Osteoblast (primary cell): ENCODE data around the gene CYP4V2. TPM values are rescaled to one million over a fixed set of nuclear protein-coding genes. Genes with fewer than 3 reads are reported as not detected.

Source experiments
- DNase-seq: peaks from one replicate; pipeline ENCODE4 v3.0.0; 2011; ENCODE audit warnings: low spot score, mixed read lengths; ENCODE audit not compliant: insufficient read length; ENCODE audit errors: missing footprints
- H2AFZ ChIP-seq: 2 replicates; pipeline ENCODE4 v1.6.0; 2011; ENCODE audit warnings: mild to moderate bottlenecking, low read length
- H3K27ac ChIP-seq: 2 replicates; pipeline ENCODE4 v1.5.1; 2011; ENCODE audit warnings: mild to moderate bottlenecking, low read depth, low read length, moderate library complexity
- H3K27me3 ChIP-seq: 2 replicates; pipeline ENCODE4 v1.6.0; 2012; ENCODE audit warnings: mild to moderate bottlenecking, control low read depth, inconsistent platforms, low read length, moderate library complexity; ENCODE audit not compliant: insufficient read depth
- H3K36me3 ChIP-seq: 2 replicates; pipeline ENCODE4 v1.5.1; 2011; ENCODE audit warnings: mild to moderate bottlenecking, low read length, control low read depth, moderate library complexity; ENCODE audit not compliant: insufficient read depth
- H3K4me1 ChIP-seq: 2 replicates; pipeline ENCODE4 v1.5.1; 2011; ENCODE audit warnings: mild to moderate bottlenecking, low read length, control low read depth, moderate library complexity; ENCODE audit not compliant: insufficient read depth
- H3K4me2 ChIP-seq: 2 replicates; pipeline ENCODE4 v1.6.0; 2011; ENCODE audit warnings: mild to moderate bottlenecking, low read length; ENCODE audit not compliant: insufficient read depth
- H3K4me3 ChIP-seq: fragments of 200-600 bp; sonication (generic); 3 replicates; pipeline ENCODE4 v1.5.1; 2012; ENCODE audit warnings: mild to moderate bottlenecking, low read length, inconsistent platforms; ENCODE audit not compliant: insufficient read depth
- H3K79me2 ChIP-seq: 2 replicates; pipeline ENCODE4 v1.6.0; 2012; ENCODE audit warnings: mild to moderate bottlenecking, low read length, control low read depth, inconsistent platforms; ENCODE audit not compliant: insufficient read depth
- H3K9me3 ChIP-seq: 2 replicates; pipeline ENCODE4 v1.5.1; 2011; ENCODE audit warnings: low read depth, low read length, control low read depth
- H4K20me1 ChIP-seq: 2 replicates; pipeline ENCODE4 v1.6.0; 2012; ENCODE audit warnings: mild to moderate bottlenecking, low read length, control low read depth; ENCODE audit not compliant: insufficient read depth
- total RNA-seq: library from RNA; depleted of rRNA; stranded (reverse); fragments of >200 nt; gene quantifications from 2 replicates; pipeline ENCODE4 v1.2.3, GENCODE V29; 2012
- TF ChIP-seq, protein P1 (sequence below): IDR thresholded peaks from 2 replicates; pipeline ENCODE4 v1.5.1; 2011; ENCODE audit warnings: mild to moderate bottlenecking, low read depth, low read length, moderate library complexity; ENCODE audit errors: extremely low read depth

The CYP4V2 gene
- total RNA-seq, 1 donor = 29.0 TPM

DNA sequence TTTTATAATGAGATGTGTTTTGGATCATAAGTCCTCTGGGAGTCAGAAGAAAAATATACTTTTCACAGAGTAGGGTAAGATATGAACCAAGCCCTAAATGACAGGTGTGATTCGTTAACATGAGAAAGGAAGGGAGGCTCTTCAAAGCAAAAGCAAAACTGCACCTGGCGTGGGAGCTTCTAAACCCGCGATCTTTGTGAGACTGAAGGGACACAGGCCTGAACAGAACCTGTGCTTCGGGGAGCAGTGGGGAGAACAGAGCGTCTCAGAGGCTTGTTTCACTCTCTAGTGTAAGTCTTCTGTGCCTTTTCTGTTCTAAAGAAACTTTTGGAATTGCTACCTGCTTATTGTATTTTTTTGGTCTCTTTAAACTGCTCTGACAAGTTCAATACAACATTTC, 30.2 kb upstream of the CYP4V2 start:
- H3K4me3 ChIP-seq = no peak overlapping the region
- no peaks in the 10 kb centered on the region for H3K79me2 ChIP-seq
- H3K27me3 ChIP-seq = no peaks in the 10 kb centered on the region
- H3K4me1 ChIP-seq = no peaks in the 10 kb centered on the region
- TF ChIP-seq, protein P1, sequence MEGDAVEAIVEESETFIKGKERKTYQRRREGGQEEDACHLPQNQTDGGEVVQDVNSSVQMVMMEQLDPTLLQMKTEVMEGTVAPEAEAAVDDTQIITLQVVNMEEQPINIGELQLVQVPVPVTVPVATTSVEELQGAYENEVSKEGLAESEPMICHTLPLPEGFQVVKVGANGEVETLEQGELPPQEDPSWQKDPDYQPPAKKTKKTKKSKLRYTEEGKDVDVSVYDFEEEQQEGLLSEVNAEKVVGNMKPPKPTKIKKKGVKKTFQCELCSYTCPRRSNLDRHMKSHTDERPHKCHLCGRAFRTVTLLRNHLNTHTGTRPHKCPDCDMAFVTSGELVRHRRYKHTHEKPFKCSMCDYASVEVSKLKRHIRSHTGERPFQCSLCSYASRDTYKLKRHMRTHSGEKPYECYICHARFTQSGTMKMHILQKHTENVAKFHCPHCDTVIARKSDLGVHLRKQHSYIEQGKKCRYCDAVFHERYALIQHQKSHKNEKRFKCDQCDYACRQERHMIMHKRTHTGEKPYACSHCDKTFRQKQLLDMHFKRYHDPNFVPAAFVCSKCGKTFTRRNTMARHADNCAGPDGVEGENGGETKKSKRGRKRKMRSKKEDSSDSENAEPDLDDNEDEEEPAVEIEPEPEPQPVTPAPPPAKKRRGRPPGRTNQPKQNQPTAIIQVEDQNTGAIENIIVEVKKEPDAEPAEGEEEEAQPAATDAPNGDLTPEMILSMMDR = no peak
- no peak overlapping the region for H3K27ac ChIP-seq
- no peaks in the 10 kb centered on the region for H4K20me1 ChIP-seq
- no peak overlapping the region for H2AFZ ChIP-seq
- DNase-seq = no peak
- H3K9me3 ChIP-seq = no peaks in the 10 kb centered on the region
- no peak overlapping the region for H3K4me2 ChIP-seq
- no peaks in the 10 kb centered on the region for H3K36me3 ChIP-seq

DNA sequence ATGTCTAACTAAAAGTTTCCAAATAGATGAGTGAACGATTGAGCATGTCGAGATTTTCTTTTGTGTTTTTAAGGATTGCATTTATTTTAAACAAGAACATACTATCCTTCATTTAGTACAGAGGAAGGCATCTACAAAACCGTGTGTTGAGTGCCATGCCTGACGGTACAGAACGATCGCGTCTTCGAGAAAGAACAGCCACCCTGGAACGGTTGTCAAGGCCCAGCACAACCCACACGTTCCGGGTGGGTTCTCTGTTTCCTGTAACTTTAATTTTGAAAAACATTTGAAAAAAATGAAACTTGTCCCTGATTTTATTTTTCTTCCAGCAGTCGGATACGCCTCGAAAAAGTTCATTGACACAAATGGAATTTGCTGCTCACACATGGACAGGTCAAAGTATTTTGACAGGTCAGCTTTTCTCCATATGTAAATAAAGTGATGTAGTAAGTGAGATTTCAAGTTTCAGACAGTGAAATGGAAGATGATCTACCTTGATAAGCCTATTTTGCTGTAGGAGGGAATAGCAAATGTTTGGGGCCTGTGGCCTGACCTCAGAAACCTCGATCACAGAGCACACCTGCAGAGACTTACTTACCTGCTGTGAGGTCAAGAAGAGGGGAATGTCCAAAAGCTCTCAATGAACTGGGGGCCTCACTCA, 24.4 kb upstream of the CYP4V2 start:
- TF ChIP-seq, protein P1 = no peak
- H3K4me2 ChIP-seq = no peak overlapping the region
- H3K27me3 ChIP-seq = no peaks in the 10 kb centered on the region
- DNase-seq = no peak
- no peak overlapping the region for H3K4me3 ChIP-seq
- H2AFZ ChIP-seq = no peak overlapping the region
- H3K79me2 ChIP-seq = no peaks in the 10 kb centered on the region
- H3K4me1 ChIP-seq = no peaks in the 10 kb centered on the region
- H4K20me1 ChIP-seq = no peaks in the 10 kb centered on the region
- no peak overlapping the region for H3K27ac ChIP-seq
- no peaks in the 10 kb centered on the region for H3K9me3 ChIP-seq
- H3K36me3 ChIP-seq = no peaks in the 10 kb centered on the region

DNA sequence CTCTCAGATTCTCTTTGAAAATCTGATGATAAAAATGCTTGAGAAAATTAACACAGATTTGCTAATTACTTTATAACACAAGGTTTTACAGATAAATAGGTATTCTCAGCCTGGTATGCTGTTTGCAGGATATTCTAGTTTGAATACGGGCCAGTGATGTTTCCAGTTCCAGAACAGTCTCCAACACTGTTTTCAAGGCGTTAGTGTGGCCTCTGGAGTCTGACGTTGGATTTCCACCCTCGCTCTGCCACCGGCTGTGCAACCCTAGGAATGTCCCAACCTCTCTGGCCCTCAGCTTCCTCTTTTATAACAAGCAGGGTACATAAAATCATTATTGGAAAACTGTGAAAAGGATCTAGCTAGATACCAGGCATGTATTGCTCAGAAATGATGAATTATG, 23.8 kb upstream of the CYP4V2 start:
- no peaks in the 10 kb centered on the region for H3K9me3 ChIP-seq
- no peak overlapping the region for H3K4me3 ChIP-seq
- TF ChIP-seq, protein P1 = no peak
- no peak overlapping the region for H2AFZ ChIP-seq
- H3K4me2 ChIP-seq = no peak overlapping the region
- H3K4me1 ChIP-seq = no peaks in the 10 kb centered on the region
- DNase-seq = no peak
- no peaks in the 10 kb centered on the region for H3K79me2 ChIP-seq
- no peaks in the 10 kb centered on the region for H3K36me3 ChIP-seq
- no peak overlapping the region for H3K27ac ChIP-seq
- no peaks in the 10 kb centered on the region for H4K20me1 ChIP-seq
- H3K27me3 ChIP-seq = no peaks in the 10 kb centered on the region

DNA sequence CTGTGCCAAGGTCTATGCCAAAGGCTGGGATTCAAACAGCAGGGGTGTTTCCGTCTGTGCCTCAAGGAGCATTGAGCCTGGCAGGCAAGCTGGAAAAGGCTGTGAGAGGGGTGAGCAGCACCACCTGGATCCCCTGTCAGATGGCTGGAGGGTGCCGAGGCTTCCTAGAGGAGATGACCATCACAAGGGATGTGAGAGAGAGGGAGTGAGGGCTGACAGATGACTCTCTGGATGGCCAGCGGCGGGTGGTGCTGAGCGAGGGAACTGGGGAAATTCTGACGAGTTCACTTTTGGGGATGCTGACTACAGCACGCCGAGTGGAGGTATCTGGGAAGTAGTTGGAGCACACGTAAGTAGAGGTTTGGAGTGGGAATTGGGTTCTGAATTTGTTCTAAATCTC, 22.6 kb upstream of the CYP4V2 start:
- TF ChIP-seq, protein P1 = no peak

More for the DNA sequence above, 22.6 kb upstream of the CYP4V2 start:
- no peaks in the 10 kb centered on the region for H3K79me2 ChIP-seq
- no peaks in the 10 kb centered on the region for H4K20me1 ChIP-seq
- no peak overlapping the region for H3K4me2 ChIP-seq
- no peaks in the 10 kb centered on the region for H3K9me3 ChIP-seq
- H2AFZ ChIP-seq = no peak overlapping the region
- DNase-seq = no peak
- no peaks in the 10 kb centered on the region for H3K27me3 ChIP-seq
- H3K27ac ChIP-seq = no peak overlapping the region
- no peak overlapping the region for H3K4me3 ChIP-seq
- no peaks in the 10 kb centered on the region for H3K36me3 ChIP-seq
- no peaks in the 10 kb centered on the region for H3K4me1 ChIP-seq
